SK-N-MC (cell line): ENCODE data around the gene PRRT1.

Experiments used
- EZH2 ChIP-seq: fragments of 200-600 bp; sonication (generic); IDR thresholded peaks from one replicate; pipeline ENCODE4 v1.6.1; 2017; ENCODE audit warnings: antibody characterized with exemption
- FOXP2 ChIP-seq: optimal IDR thresholded peaks from 2 replicates; pipeline ENCODE3; 2011; ENCODE audit warnings: mild to moderate bottlenecking, moderate library complexity; ENCODE audit not compliant: insufficient read depth; ENCODE audit errors: extremely low read length, control extremely low read depth
- POLR2AphosphoS5 ChIP-seq: IDR thresholded peaks from 2 replicates; pipeline ENCODE4 v1.6.1; 2012; ENCODE audit warnings: mild to moderate bottlenecking, low read depth, low read length, borderline replicate concordance

- TF ChIP-seq POLR2AphosphoS5 (no peak), EZH2 (no peak), FOXP2 (no peak)
Observed at GRCh38 chr6:32105433-32105832, 46.3 kb downstream of the PRRT1 start.
